GM18498 (cell line): ENCODE data around the gene NFASC.

ENCODE experiments used
- ATAC-seq: cut with Tn5 transposase; IDR thresholded peaks from one replicate; pipeline ENCODE4 v1.9.1; 2021; ENCODE audit warnings: mild to moderate bottlenecking, moderate library complexity; ENCODE audit not compliant: unreplicated experiment

NFASC gene

GRCh38 chr1:204870160-204870912, at the start of gene NFASC:
Gene NFASC, plus strand, starts transcription at chr1:204870862. Its CDS starts 73,454 bp downstream, at chr1:204944316.
- no peak for ATAC-seq

DNA sequence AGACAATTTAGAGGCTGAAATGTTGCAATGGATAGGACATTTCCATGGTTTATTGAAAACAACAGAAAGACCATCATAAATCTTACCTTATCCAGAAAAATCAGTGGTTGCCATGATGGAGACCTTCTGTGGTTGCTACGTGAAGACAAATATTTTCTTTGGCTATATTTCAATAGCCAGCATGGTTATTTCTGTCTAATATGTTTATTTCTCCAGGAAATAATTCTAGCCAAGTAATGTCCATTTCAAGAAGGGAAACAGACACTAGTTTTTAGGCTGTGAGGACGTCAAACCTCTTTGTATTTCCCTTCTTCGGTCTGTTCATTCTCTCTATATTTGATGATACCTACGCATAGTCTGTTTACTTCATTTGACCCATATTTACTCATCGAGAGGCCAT, 49.2 kb upstream of the NFASC start:
- no peak for ATAC-seq

GRCh38 chr1:204821924-204822323, 48.7 kb upstream of the NFASC start:
- ATAC-seq, result no peak

GRCh38 chr1:204826970-204827369, 43.7 kb upstream of the NFASC start:
- no peak for ATAC-seq

- no peak for ATAC-seq
These were observed 42.3 kb upstream of the NFASC start for GRCh38 chr1:204828352-204828850.

GRCh38 chr1:204829133-204829825, 41.4 kb upstream of the NFASC start:
- no peak for ATAC-seq

DNA sequence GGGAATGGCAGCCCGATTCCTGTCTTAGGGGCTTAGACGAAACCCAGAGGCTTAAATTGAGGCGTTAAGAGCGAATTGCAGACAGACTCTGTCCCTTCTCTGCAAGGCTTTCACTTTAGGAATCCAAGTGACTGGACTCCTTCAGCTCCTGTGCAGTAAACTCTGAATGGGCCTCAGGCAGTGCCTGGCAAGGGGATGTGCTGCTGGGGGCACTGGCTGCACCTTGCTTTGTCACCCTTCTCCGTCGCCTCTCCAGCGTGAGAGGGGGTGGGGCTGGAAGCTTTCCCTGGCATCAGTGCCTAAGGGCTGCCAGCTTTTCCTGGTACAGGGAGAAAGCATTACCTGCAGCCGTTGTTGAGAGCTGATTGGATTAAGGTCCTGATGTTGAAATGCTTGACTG, 39.9 kb upstream of the NFASC start:
- ATAC-seq, result no peak

DNA sequence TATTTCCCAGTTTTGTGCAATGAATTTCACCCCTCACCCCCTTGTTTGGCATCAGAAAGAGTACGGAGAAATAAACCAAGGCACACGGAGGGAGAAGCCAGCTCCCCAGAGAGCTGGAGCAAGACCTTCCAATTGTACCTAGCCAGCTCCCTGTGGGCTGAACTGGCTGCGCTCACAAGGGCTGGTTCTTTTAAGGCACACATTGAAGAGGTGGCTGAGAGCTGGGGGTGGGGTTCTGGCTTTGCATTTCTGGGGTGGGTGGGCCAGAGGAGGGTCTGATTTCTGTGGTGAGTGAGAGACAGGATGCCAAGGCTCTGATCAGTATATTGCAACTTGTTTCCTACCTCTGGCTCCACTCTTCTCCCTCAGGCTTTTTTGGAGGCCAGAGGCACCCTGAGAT, 39.5 kb upstream of the NFASC start:
- ATAC-seq, result no peak

DNA sequence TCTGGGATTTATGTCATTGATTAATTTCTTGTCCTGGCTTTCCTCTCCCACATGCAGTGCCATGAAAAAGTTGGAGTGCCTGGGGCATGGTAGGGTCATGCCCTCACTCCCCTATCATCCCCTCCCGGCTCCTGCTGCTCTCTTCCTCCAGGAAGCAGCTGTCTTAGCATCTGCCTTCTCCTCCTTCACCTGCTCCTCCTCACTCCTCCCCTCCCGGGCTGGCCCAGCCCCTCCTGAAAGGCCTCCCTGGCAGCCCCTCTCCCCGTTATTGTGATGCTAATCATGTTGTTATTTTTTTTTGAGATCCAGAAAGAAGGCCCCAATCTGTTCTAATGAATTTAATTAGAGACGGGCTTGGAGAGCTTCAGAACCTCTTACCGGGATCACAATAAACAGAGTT, 36.3 kb upstream of the NFASC start:
- ATAC-seq, result no peak

GRCh38 chr1:204834752-204835151, 35.9 kb upstream of the NFASC start:
- no peak for ATAC-seq

DNA sequence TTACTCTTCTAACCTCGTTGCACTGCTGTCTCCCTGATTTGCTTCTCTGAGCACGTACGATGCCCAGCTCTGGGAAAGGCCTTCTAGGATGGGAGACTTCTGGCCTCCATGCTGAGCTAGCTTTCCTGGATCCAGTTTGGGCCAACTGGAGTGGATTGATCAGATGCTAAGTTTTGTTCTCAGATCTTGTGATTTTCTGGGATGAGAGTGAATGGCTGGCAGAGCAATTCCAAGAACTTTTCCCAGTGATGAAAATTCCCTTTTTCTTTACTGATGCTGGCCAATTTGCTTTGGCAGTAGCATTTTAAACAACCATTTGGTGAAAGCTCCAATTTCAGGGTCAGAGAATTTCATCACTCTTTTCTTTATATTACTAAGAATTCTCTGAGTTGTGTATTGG, 34.9 kb upstream of the NFASC start:
- no peak for ATAC-seq

DNA sequence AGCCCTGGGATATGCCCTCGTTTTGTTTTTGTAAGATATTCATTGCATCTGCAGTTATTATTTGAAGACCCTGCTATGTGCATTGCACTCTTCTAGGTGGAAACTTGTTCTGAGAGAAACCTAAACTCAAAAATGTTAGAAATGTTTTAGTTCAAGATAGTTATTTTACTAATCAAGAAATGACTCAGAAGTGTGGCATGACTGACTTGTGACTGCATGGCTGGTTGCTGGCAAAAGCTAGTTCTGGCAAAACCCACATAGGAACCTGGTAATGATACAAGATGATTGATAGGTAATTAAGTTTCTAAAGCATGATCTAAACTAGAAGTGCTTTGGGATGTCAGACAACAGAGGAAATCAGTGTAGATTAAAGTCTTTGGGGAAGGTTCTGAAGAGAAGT, 33.8 kb upstream of the NFASC start:
- no peak for ATAC-seq

- no peak for ATAC-seq
These were observed 33.1 kb upstream of the NFASC start for GRCh38 chr1:204837440-204838084.

DNA sequence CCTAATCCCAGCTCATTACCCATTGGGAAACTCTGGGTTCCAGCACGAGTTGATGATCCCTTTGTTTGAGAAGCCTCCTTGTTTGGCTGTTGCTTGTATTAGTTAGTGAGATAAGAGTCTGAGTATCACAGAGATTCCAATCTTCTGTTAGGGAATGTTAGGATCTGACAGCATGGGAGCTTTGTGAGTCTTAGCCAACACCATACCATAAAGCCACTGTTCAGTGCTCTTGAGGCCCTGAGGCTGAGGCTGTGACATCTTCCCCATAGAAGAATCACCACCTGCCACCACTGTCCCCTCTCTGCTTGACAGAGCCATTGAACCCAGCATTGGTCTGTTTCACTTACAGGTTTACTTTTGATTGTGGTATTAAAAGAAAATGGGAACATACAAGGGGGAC, 29.3 kb upstream of the NFASC start:
- ATAC-seq, result no peak

DNA sequence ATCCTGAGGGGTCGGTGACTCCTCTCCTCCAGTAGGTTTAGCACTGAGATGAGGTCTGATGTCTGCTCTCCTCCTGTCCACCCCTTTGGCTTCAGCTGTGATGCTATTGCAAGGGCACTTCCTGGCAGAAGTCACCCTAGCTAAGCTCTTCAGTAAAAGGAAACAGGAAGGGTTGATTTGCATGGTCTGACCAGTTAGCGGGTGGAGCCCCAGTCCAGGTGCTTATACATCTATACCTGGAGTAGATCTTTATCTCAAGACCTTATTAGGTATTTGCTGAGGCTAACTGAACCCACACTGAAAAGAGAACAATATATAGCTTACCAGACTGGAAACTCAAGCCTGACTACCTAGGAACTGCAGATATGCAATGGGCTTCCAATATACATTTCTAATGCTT, 28.9 kb upstream of the NFASC start:
- no peak for ATAC-seq

GRCh38 chr1:204842369-204842768, 28.3 kb upstream of the NFASC start:
- no peak for ATAC-seq

- ATAC-seq, result no peak
These were observed 27.8 kb upstream of the NFASC start for GRCh38 chr1:204842892-204843291.

GRCh38 chr1:204846546-204846945, 24.1 kb upstream of the NFASC start:
- ATAC-seq, result no peak

- ATAC-seq, result no peak
These were observed 22.1 kb upstream of the NFASC start for GRCh38 chr1:204848579-204848978.

DNA sequence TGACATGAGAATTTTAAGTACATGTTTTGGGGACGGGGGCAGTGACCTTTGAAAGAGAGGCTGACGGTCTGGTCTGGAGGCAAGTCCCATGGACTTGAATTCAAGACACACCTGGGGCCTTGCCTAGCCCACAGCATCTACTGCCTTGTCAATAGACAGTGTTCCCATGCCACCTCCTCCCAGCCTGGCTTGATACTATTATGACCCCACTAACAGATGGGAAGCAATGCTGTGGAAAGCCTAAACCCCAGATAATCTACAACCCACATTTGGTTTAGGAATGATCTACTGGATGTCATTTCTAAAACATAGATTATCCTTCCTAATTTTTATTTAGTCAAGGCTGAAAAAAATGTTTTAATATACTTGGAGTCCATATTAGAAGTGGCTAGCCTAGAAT, 17.8 kb upstream of the NFASC start:
- no peak for ATAC-seq

- ATAC-seq, result no peak
These were observed 17.2 kb upstream of the NFASC start for GRCh38 chr1:204853436-204853835.

DNA sequence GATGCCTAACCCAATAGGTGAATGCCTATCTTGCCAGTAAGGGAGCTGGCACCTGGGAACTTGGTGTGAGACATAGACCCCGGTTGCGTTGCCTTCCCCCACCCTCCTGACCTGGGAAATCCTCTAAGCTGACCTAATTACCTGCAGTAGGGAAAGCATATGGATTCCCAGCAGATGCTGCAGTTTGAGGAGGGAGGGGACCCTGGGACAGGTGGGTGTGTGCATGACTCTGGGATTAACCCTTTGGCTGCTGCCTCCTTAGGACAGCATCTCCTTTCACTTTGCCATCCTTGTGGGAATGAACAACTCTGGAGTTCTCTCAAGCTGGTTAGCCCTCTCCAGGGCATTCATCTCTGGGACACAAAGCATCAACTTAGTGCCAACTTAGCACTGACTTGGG, 16.4 kb upstream of the NFASC start:
- no peak for ATAC-seq
